MV-4-11 (cell line): ENCODE measurements around the gene GARNL3.
A peak's percentile ranks its signal among the peaks of the same experiment; 100 is the strongest.

ENCODE experiments used
- DNase-seq: peaks from one replicate; lab custom pipeline; 2025; lab: John Stamatoyannopoulos, UW

The GARNL3 gene

GRCh38 chr9:127388037-127388855 lies 123.7 kb downstream of the GARNL3 start:
- DNase-seq: peak; percentile 99

GRCh38 chr9:127388856-127389238 lies 124.3 kb downstream of the GARNL3 start:
- DNase-seq: no peak

GRCh38 chr9:127389381-127390247 lies 125.0 kb downstream of the GARNL3 start:
- DNase-seq: no peak

GRCh38 chr9:127390248-127390545 lies 125.6 kb downstream of the GARNL3 start:
- DNase-seq: no peak

- DNase-seq: no peak
Observed at GRCh38 chr9:127390563-127390962, 126.0 kb downstream of the GARNL3 start.

- DNase-seq: peak; percentile 34
Observed at GRCh38 chr9:127392166-127392565, 127.6 kb downstream of the GARNL3 start.

GRCh38 chr9:127392976-127393375 lies 128.4 kb downstream of the GARNL3 start:
- no peak for DNase-seq

- no peak for DNase-seq
Observed at GRCh38 chr9:127393645-127394044, 129.1 kb downstream of the GARNL3 start.

GRCh38 chr9:127395497-127396252 lies 131.1 kb downstream of the GARNL3 start:
- DNase-seq: peak; percentile 63

GRCh38 chr9:127396253-127396807 lies 131.8 kb downstream of the GARNL3 start:
- DNase-seq: no peak

DNA sequence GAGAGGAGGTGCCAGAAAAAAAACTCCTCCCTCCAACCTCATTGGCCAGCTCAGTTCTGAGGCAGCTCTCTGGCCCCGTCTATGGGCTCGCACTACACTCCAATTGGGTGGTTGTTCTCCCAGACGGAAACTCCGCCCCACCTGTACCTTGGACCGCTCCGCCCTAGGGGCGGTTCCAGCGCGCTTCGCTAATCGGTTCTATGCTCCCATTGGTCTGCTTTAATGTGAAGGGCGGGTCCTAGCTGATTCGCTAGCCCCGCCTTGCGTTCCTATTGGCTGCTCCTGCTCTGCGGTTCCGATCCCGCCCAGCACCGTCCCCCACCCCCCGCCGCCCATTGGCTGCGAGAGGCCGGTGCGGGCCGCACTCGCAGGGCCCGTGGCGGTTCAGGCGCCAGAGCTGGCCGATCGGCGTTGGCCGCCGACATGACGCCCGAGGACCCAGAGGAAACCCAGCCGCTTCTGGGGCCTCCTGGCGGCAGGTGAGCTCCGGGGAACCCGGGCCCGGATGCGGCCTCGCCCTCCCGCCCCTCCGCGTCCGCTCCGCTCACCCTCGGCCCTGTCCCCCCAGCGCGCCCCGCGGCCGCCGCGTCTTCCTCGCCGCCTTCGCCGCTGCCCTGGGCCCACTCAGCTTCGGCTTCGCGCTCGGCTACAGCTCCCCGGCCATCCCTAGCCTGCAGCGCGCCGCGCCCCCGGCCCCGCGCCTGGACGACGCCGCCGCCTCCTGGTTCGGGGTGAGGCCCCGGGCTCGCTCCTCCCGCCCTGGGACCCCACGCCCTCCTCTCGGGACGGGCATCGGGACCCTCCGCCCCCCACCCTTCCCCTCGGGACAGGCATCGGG lies 132.5 kb downstream of the GARNL3 start, which contains the start of gene SLC2A8:
SLC2A8 (plus strand) TSS at position 362 of the 838 bp plus-strand sequence; CDS start at position 424, 62 bp downstream.
- DNase-seq: no peak

GRCh38 chr9:127397646-127398274 lies 133.2 kb downstream of the GARNL3 start:
- no peak for DNase-seq

GRCh38 chr9:127398275-127398647 lies 133.7 kb downstream of the GARNL3 start:
- no peak for DNase-seq

GRCh38 chr9:127398715-127399400 lies 134.3 kb downstream of the GARNL3 start:
- DNase-seq: no peak

DNA sequence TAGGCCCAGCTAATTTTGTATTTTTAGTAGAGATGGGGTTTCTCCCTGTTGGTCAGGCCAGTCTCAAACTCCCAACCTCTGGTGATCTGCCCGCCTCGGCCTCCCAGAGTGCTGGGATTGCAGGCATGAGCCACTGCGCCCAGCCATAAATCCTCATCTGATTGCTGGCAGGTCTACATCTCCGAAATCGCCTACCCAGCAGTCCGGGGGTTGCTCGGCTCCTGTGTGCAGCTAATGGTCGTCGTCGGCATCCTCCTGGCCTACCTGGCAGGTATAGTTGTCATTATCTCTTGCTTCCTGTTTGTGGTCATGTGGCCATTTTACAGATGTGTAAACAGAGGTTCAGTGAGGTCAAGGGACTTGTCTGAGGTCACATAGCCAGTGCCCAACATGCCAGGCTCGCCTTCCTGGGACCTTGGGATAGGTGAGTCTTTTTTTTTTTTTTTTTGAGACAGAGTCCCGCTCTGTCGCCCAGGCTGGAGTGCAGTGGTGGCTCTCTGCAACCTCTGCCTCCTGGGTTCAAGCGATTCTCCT lies 135.2 kb downstream of the GARNL3 start:
- no peak for DNase-seq

GRCh38 chr9:127402401-127403090 lies 138.0 kb downstream of the GARNL3 start:
- no peak for DNase-seq

GRCh38 chr9:127403507-127404192 lies 139.1 kb downstream of the GARNL3 start:
- no peak for DNase-seq

GRCh38 chr9:127404631-127405030 lies 140.1 kb downstream of the GARNL3 start:
- DNase-seq: no peak
